ENCODE measurements around the gene PAX2.

PAX2 gene

DNA sequence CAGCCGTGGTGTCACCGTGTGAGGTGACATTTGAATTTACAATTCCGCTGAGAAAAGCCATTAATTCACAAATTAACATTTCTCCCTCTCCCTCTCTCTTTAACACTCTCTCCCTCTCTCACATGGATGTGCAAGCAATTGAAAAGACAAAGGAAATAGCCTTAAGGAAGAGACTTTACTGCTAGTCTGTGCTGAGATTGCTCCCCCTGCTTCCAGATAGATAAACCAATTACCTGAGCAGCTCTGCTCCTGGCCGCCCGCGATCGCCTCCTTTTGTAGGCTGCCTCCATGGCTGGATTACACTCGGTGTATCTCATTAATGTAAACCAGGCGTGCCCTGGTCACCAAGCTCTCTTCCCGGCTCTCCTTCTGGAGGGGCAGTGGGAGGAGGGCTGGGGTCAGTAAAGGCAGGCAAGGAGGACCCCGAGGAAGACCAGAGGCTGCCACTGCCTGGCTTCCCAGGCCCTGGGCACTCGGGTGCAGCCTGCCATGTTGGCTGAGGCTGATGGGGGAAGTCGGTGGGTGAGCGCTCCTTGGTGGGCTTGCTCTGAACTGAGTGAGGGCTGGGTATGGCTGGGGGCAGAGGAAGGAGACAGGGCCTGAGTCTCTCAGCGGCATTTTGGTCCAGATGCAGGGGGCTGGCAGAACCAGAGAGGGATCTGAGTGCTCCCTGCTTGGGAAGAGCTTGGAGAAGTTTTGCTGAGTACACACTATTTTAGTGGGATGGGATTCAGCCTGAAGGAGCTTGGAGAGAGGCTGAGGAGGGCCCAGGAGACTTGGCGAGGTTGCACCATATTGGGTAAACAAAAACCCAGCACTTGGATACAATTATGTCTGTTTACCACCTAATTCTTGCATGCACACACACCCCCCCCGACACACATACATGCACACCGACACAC is 42.9 kb downstream of the PAX2 start:
- in situ Hi-C loops (cut with HindIII; ENCODE audit: low sequenced_read_pairs): no loop called here
- TF ChIP-seq, protein P1, sequence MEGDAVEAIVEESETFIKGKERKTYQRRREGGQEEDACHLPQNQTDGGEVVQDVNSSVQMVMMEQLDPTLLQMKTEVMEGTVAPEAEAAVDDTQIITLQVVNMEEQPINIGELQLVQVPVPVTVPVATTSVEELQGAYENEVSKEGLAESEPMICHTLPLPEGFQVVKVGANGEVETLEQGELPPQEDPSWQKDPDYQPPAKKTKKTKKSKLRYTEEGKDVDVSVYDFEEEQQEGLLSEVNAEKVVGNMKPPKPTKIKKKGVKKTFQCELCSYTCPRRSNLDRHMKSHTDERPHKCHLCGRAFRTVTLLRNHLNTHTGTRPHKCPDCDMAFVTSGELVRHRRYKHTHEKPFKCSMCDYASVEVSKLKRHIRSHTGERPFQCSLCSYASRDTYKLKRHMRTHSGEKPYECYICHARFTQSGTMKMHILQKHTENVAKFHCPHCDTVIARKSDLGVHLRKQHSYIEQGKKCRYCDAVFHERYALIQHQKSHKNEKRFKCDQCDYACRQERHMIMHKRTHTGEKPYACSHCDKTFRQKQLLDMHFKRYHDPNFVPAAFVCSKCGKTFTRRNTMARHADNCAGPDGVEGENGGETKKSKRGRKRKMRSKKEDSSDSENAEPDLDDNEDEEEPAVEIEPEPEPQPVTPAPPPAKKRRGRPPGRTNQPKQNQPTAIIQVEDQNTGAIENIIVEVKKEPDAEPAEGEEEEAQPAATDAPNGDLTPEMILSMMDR (IDR thresholded peaks at IDR 0.05; ENCODE audit: low read depth, low read length): no peak
- no peak overlapping the region for H3K4me3 ChIP-seq (ENCODE audit: low read depth, low read length)
- no peak for DNase-seq (ENCODE audit: low read depth, low spot score)

DNA sequence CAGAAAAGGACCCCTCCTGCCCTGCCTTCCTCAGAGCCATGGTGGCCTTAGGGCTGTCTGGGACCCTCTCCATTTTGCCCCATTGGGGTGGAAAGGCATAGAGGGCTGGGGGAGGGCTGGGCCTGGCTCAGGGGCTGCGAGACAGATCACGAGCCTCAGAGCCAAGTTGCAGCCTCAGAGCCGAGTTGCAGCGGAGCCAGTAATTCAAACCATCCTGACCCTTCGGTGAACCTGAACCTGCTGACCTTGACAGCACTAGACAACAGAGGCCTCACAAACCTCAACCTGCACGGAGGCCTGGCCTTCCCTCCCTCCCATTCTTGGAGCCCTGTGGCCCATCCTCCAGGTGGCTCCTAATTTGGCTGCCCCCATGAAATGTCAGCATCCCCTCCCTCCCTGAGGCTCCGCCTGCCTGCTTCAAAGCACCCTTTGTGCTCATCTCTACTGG is 45.4 kb downstream of the PAX2 start:
- in situ Hi-C loops (cut with HindIII; ENCODE audit: low sequenced_read_pairs): no loop called here

DNA sequence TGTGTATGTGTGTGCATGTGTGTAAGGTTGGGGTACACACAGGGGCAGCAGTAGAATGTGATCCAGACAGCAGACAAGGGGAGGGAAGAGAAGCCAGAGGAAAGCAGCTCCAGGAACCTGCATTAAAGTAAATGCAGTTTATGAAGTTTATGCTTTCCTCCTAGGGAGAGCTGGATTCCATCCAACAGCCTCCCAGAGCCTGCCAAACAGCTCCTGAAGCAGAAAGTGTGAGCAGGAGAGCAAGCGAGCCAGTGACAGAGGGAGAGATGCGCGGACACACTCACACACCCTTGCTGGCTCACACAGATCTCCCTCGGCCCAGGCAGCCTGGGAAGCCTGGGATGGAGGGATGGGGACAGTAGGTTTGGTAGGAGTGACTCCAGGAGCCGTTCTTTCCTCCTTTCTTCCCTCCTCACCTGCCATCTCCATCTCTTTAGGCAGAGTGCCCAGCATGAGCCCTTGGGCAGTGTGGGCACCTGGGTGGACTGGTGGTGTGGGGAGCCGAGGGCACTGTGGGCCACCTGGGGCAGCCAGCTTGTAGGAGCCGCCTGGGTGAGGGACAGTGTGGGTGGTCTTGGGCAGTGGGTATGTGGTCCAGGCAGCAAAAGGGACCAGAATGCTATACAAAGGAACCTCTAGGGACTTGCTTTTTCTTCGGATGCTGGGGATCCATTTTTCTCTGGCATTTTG is 46.1 kb downstream of the PAX2 start:
- no peak for DNase-seq (ENCODE audit: low read depth, low spot score)
- in situ Hi-C loops (cut with HindIII; ENCODE audit: low sequenced_read_pairs): no loop called here
- TF ChIP-seq, protein P1 (IDR thresholded peaks at IDR 0.05; ENCODE audit: low read depth, low read length): no peak
- H3K4me3 ChIP-seq (ENCODE audit: low read depth, low read length): no peak overlapping the region

More for the DNA sequence above, 45.4 kb downstream of the PAX2 start:
- no peak overlapping the region for H3K4me3 ChIP-seq (ENCODE audit: low read depth, low read length)
- no peak for DNase-seq (ENCODE audit: low read depth, low spot score)
- TF ChIP-seq, protein P1 (IDR thresholded peaks at IDR 0.05; ENCODE audit: low read depth, low read length): no peak

DNA sequence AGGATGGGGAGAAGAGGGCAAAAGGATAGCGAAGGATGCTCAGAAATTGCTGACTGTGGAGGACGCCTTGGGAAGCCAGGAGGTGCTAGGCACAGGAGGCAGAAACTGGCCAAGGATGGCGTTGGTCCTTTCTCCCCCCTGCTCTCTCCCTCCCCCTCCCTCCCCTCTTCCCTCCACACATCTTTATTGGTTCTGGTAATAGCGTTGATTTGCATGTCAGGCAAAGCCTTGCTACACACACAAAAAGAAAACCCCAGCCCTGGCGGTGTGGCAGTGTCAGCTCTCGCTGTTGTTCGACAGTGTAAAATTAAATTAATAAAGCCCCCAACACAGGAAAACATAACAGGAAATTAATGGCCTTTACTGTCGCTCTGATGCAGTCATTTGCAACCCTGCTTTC is 47.2 kb downstream of the PAX2 start:
- in situ Hi-C loops (cut with HindIII; ENCODE audit: low sequenced_read_pairs): no loop called here
- DNase-seq (ENCODE audit: low read depth, low spot score): no peak
- H3K4me3 ChIP-seq (ENCODE audit: low read depth, low read length): no peak overlapping the region
- TF ChIP-seq, protein P1 (IDR thresholded peaks at IDR 0.05; ENCODE audit: low read depth, low read length): no peak

DNA sequence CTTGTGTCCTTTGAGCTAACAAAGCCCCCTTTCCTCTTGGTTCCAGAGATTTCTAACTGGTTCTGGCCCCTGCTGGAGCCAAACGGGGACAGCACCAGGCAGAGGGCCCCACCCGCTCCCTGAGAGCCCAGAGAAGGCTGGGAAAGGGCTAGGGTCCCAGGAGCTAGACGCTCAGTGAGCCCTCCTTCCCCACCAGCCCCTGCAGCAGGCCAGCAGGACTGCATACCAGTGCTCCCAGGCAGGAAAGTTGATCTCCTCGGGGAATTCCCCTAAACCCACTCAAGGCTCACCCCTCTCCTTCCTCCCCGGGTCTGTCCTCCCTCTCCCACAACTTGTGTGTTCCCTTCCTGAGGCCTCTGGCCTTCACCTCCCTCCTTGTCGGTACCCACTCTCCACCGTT is 47.7 kb downstream of the PAX2 start:
- TF ChIP-seq, protein P1 (IDR thresholded peaks at IDR 0.05; ENCODE audit: low read depth, low read length): no peak
- H3K4me3 ChIP-seq (ENCODE audit: low read depth, low read length): no peak overlapping the region
- DNase-seq (ENCODE audit: low read depth, low spot score): no peak
- in situ Hi-C loops (cut with HindIII; ENCODE audit: low sequenced_read_pairs): no loop called here

DNA sequence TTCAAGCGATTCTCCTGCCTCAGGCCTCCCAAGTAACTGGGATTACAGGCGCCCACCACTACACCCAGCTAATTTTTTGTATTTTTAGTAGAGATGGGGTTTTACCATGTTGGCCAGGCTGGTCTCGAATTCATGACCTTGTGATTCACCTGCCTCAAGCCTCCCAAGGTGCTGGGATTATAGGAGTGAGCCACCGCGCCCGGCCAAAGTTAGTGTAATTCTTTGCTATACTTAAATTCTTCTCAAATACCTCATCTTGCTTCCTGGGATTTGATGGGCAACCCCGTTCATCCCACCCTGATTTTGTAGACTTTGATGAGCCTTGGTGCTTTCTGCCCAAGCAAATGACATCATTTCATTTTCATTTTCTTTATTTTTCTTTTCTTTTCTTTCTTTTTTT is 54.5 kb downstream of the PAX2 start:
- no peak for DNase-seq (ENCODE audit: low read depth, low spot score)
- no peak overlapping the region for H3K4me3 ChIP-seq (ENCODE audit: low read depth, low read length)
- in situ Hi-C loops (cut with HindIII; ENCODE audit: low sequenced_read_pairs): no loop called here
- TF ChIP-seq, protein P1 (IDR thresholded peaks at IDR 0.05; ENCODE audit: low read depth, low read length): no peak

All from astrocyte of the spinal cord (primary cell).